ENCODE results near the gene INSM2.

Gene INSM2, protein sequence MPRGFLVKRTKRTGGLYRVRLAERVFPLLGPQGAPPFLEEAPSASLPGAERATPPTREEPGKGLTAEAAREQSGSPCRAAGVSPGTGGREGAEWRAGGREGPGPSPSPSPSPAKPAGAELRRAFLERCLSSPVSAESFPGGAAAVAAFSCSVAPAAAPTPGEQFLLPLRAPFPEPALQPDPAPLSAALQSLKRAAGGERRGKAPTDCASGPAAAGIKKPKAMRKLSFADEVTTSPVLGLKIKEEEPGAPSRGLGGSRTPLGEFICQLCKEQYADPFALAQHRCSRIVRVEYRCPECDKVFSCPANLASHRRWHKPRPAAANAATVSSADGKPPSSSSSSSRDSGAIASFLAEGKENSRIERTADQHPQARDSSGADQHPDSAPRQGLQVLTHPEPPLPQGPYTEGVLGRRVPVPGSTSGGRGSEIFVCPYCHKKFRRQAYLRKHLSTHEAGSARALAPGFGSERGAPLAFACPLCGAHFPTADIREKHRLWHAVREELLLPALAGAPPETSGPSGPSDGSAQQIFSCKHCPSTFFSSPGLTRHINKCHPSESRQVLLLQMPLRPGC

DNA sequence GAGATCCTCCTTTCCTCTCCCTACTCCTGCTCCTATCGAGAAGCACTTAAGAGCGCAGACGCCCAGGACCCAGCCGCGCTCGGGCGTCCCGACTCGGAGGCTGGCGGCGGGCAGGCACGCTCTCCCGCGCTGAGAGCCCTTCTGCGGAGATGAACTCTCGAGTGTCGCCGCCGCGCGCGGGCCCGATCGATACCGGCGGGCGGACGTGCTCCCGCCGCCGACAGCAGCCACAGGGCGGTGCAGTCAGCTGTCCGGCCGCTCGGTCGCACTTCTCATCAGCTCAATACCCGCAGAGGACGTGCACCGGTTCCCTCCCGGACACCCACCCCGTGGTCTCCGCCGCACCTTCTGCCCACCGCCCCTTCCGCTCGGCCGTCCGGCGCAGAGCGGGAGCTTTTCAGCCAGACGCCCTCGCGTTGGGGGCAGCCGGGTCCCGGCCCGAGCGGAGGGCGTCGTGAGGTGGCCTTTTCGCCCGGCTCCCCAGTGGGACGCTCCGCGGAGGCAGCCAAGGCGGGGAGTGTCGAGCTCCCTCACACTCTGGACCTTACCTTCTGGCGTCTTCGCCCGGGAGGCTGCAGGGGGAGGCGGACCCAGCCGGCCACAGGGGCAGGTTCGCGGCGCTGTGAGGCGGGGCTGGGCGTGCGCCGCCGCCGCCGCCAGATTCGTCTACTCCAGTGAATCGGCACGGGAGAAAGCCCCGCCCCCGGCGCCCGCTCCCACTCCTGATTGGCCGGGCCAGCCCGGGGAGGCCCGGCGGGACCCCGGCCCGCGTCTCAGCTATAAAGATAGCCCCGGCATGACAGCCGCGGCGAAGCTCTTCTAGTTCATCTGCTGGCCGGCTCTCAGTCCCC, at the start of gene INSM2:
INSM2 (plus strand) TSS at position 808 of the 851 bp plus-strand sequence. CDS start 89 bp downstream, outside the sequence.
- DNase-seq (ENCODE audit: low read depth), result no peak

DNA sequence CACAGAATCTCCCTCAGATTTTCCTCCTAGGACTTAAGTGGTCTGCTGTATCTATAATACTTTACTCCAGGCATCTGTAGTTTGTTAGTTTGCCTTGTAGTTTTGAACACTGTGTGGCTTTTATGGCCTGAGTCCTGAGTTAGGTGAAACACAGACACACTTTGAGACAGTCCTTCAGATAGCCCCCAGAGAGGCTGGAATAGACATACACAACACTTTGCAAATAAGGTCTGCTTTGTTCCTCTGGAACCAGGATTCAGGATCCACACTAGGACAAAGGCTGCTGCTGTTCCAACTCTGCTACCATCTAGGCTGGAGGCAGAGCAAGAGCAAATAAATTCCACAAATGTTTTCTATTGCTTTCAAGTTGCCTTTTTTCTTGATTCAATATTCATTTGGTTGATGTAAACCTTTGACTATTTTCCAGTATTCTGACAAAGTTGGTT, 41.4 kb upstream of the INSM2 start:
- DNase-seq (ENCODE audit: low read depth), result no peak

DNA sequence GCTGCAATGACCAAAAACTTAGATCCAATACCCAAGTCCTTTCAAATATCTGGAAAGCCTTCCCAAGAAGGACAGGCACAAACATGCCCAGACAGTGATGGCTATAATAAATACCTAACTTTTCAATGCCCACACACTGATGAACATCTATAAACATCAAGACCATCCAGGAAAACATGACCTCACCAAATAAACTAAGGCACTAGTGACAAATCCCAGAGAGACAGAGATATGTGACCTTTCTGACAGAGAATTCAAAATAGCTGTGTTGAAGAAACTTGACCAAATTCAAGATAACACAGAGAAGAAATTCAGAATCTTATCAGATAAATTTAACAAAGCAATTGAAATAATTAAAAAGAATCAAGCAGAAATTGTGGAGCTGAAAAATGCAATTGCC, 38.7 kb upstream of the INSM2 start:
- no peak for DNase-seq (ENCODE audit: low read depth)

DNA sequence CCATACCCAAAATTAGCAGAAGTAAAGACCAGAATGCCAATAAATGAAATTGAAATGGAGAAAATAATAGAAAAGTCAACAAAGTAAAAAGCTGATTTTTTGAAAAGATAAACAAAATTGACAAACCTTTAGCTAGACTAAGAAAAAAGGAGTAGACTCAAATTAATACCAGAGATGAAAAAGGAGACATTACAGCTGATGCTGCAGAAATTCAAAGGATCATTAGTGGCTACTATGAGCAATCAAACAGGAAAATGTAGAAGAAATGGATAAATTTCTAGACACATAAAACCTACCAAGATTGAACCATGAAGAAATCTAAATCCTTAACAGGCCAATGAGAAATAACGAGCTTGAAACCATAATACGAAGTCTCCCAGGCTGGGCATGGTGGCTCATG, 34.8 kb upstream of the INSM2 start:
- no peak for DNase-seq (ENCODE audit: low read depth)

DNA sequence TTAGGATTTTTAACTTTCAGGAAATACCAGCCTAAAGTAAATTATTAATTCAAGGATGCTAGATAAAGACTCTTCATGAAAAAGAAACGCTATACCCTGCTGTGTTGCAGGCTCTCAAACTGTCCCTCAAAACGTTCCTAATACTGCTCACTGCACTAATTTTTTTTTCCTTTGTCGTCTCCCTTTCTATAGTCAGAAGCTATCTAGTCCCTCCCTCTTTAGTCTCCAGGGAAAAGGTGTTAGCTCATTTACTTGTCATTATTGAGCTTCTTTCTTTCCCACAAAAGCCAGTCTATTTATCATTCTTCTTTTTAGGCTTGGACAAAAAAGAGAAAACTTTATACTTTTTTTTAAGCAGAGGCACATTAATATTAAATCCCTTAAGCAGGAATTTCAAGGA, 30.3 kb upstream of the INSM2 start:
- no peak for DNase-seq (ENCODE audit: low read depth)

DNA sequence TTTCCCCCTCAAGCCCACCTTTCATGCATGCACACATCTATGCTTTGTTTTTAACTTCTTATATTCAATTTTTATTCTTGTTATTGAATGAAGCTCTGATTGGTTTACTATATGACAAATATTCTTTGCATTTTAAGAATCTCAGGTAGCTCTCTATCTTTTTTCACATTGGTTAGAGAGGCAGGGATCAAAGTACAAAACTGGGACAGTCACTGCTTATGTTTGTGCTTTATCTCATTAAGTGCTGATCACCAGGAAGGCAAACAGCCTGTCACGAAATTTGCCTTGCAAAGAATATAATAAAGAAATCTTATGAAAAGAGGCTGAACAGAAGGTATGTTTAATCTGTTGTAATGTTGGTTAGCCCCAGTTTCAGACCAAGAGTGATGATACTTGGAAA, 29.7 kb upstream of the INSM2 start:
- no peak for DNase-seq (ENCODE audit: low read depth)

DNA sequence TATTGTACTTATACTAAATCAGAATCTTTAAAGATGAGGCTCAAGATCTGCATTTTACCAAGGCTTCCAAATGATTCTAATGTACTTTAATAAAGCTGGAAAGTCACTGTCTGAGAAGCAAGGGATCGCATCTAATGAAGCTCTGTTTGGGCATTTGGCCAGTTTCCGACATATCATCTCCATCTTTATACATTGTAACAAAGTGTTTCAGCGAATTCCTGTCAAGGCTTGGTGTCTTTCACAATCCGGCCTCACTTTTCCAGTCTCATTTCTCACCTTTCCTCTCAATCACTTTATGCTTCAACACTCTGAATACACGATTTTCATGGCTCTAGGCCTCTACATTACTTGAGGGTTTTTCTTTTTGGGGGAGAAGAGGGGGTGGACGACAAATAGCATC, 27.5 kb upstream of the INSM2 start:
- DNase-seq (ENCODE audit: low read depth), result no peak

- no peak for DNase-seq (ENCODE audit: low read depth)
These were observed 27.0 kb upstream of the INSM2 start for GRCh38 chr14:35506927-35507326.

DNA sequence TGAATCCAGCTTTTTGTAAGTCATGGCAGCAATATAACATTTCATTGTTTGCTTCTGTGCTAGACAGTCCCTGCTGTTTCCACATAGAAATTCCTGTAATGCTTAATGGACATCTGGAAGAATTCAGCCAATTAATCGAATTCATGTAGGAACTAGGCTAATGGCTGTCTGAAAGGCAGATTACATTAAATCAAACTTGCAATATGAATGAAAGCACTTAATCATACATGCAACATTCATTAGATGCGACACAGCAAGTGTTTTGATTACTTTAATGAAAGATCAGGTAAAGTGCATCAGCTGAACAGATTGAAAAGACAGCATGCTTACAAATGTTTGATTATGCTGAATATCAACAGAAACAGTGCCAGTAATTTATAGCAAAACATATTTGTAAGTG, 24.1 kb upstream of the INSM2 start:
- no peak for DNase-seq (ENCODE audit: low read depth)

GRCh38 chr14:35512765-35513164, 21.2 kb upstream of the INSM2 start:
- no peak for DNase-seq (ENCODE audit: low read depth)

DNA sequence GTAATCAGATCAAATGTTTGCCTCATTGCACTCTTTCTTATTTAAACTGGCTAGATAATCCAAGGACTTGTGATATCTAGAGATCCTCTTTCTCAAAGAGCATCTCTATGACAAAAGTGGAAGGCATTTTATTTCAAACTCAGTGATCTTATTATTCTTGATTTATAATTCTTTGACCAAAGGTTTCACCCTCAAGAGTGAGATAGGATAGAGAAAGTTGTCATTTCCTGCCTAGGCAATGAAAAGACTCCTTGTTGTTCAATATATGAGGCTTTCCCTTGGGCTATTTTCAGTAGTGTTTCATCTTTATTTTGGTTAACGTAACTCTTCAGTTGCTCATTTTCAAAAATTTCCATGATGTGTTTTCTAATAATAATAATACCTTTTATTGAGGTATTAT, 18.0 kb upstream of the INSM2 start:
- no peak for DNase-seq (ENCODE audit: low read depth)

DNA sequence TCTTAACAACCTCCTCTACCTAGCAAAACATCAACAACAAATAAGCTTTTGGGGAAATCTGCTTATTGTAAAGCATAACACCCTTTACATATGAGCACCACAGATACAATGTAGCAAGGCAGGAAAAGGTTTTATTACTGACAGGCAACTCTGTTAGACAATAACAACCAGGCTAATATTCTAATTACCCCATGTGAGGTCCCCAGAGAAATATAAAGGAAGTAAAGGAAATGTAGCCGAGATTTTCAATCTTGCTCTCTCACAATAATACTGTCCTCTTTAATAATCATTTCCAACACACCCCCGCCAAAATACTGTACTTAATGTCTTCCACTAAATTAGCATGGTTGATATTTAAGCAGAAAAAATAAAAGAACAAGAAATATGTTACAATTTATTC, 14.0 kb upstream of the INSM2 start:
- DNase-seq (ENCODE audit: low read depth), result no peak

DNA sequence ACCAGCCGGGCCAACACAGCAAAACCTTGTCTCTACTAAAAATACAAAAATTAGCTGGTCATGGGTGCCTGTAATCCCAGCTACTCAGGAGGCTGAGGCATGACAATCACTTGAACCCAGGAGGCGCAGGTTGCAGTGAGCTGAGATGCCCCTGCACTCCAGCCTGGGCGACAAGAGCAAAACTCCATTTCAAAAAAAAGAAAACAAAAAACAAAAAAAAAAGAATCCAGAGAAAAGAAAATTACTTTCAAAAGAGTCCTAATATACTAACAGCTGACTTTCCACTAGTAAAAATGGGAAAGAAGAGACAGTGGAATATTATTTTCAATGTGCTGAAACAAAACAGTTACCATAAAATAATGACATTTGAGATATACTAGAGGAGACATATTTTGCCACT, 8.3 kb upstream of the INSM2 start:
- no peak for DNase-seq (ENCODE audit: low read depth)

DNA sequence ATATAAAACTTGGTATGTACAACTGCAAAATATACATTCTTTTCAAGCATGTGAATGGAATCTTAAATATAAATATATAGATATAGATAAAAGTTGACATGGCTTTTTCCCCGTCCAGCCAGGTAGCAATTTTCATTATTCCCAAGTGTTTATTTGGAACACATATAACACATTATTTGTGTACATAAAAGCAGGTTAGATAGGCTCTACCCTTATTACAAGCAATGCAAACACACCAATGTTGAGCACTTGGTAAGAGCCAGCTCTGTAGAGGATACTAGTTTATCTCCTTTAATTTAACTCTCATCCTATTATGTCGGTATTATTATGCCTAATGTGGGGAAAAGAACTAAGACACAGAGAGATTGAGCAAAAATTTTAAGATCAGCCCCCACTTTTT, 7.0 kb upstream of the INSM2 start:
- DNase-seq (ENCODE audit: low read depth), result no peak

GRCh38 chr14:35531960-35532747, 1.8 kb upstream of the INSM2 start:
- DNase-seq (ENCODE audit: low read depth), result no peak

DNA sequence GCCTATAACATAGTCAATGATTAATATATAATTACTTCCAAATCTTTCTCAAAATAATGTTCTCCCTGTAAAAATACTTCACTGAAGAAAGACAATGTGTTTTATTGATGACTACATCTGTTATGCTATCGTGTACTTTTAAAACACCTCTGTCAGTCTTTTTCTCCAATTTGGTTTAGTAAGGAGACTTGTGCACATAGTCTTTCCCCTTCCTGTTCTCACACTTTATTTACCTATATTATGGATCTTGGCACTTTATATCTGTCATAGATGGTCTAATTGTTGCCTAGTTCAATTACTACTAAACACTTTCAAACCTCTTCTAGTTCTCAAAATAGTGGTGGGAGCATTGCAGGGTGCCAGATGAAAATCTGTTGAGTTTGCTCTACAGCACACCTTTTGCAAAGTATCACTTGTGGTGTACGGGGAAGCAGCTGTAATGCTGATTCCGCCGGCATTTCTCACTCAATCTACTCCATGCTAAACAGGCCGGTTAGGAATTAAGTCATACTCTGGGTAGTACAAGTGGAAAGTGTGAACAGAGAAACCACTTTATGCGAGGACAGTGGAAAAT, 1.1 kb upstream of the INSM2 start:
- DNase-seq (ENCODE audit: low read depth), result no peak

- DNase-seq (ENCODE audit: low read depth), result no peak
These were observed 376 bp downstream of the INSM2 start for GRCh38 chr14:35534208-35534872.

DNA sequence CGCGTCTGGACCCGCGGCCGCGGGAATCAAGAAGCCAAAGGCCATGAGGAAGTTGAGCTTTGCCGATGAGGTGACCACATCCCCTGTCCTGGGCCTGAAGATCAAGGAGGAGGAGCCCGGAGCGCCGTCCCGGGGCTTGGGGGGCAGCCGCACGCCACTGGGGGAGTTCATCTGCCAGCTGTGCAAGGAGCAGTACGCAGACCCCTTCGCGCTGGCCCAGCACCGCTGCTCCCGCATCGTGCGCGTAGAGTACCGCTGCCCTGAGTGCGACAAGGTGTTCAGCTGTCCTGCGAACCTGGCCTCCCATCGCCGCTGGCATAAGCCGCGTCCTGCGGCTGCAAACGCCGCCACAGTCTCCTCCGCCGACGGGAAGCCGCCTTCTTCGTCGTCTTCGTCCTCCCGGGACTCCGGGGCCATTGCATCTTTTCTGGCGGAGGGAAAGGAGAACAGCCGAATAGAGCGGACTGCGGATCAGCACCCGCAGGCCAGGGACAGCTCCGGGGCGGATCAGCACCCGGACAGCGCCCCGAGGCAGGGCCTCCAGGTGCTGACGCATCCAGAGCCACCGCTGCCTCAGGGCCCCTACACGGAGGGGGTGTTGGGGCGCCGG, 1.0 kb downstream of the INSM2 start:
- DNase-seq (ENCODE audit: low read depth), result peak; percentile 29

DNA sequence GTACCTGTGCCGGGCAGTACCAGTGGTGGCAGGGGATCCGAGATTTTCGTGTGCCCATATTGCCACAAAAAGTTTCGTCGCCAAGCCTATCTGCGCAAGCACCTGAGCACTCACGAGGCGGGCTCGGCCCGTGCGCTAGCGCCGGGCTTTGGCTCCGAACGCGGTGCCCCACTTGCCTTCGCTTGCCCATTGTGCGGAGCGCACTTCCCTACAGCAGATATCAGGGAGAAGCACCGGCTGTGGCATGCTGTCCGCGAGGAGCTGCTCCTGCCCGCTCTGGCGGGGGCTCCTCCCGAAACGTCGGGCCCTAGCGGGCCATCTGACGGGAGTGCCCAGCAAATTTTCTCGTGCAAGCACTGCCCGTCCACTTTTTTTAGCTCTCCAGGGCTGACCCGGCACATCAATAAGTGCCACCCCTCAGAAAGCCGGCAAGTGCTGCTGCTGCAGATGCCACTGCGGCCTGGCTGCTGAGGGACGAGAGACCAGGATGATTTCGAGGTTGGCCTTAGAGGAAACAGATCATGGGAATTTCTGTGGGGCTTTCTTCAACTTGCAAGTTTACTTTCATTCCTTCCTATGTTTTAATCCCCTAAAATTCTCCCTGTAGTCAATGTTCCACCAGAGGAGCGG, 1.6 kb downstream of the INSM2 start:
- no peak for DNase-seq (ENCODE audit: low read depth)

GRCh38 chr14:35539969-35540368, 6.0 kb downstream of the INSM2 start:
- no peak for DNase-seq (ENCODE audit: low read depth)

All from activated gamma-delta T cell treated with anti-CD3 and anti-CD28 coated beads, Interleukin-2, amount 50 U/mL, for 16 hours (primary cell).